Hepatocyte (in vitro differentiated cells): ENCODE data around the gene CTNNA2. TPM values are rescaled to one million over a fixed set of nuclear protein-coding genes. Genes with fewer than 3 reads are reported as not detected.

Experiments used
- DNase-seq: peaks from one replicate; pipeline ENCODE4 v3.0.0-alpha.2; 2016; ENCODE audit warnings: low spot score
- H2AFZ ChIP-seq: fragments of 200-600 bp; sonication (generic); 2 replicates; pipeline ENCODE4 v1.6.0; 2016; ENCODE audit warnings: antibody characterized with exemption, mild to moderate bottlenecking
- H3K27ac ChIP-seq: fragments of 200-600 bp; sonication (generic); 2 replicates; pipeline ENCODE4 v1.5.1; 2016; ENCODE audit warnings: mild to moderate bottlenecking
- H3K27me3 ChIP-seq: fragments of 200-600 bp; sonication (generic); 2 replicates; pipeline ENCODE4 v1.6.1; 2016
- H3K36me3 ChIP-seq: fragments of 200-600 bp; sonication (generic); replicated peaks from 2 replicates; pipeline ENCODE4 v1.5.1; 2016; ENCODE audit warnings: low read depth; ENCODE audit not compliant: insufficient read depth
- H3K4me1 ChIP-seq: fragments of 200-600 bp; sonication (generic); 2 replicates; pipeline ENCODE4 v1.5.1; 2016; ENCODE audit warnings: mild to moderate bottlenecking, moderate library complexity; ENCODE audit not compliant: insufficient read depth
- H3K4me2 ChIP-seq: fragments of 200-600 bp; sonication (generic); 2 replicates; pipeline ENCODE4 v1.6.0; 2016
- H3K4me3 ChIP-seq: fragments of 200-600 bp; sonication (generic); 2 replicates; pipeline ENCODE4 v1.5.1; 2016; ENCODE audit warnings: mild to moderate bottlenecking
- H3K79me2 ChIP-seq: fragments of 200-600 bp; sonication (generic); 2 replicates; pipeline ENCODE4 v1.6.0; 2017; ENCODE audit warnings: mild to moderate bottlenecking
- H3K9me2 ChIP-seq: fragments of 200-600 bp; sonication (generic); replicated peaks from 2 replicates; pipeline ENCODE4 v1.6.0; 2017; ENCODE audit warnings: mild to moderate bottlenecking; ENCODE audit not compliant: insufficient read depth
- H3K9me3 ChIP-seq: fragments of 200-600 bp; sonication (generic); 2 replicates; pipeline ENCODE4 v1.5.1; 2016; ENCODE audit warnings: low read depth, mild to moderate bottlenecking
- H4K20me1 ChIP-seq: fragments of 200-600 bp; sonication (generic); 2 replicates; pipeline ENCODE4 v1.6.0; 2016; ENCODE audit warnings: mild to moderate bottlenecking; ENCODE audit not compliant: insufficient read depth, poor library complexity, severe bottlenecking
- EZH2 ChIP-seq: fragments of 200-600 bp; sonication (generic); IDR thresholded peaks from 2 replicates; pipeline ENCODE4 v1.6.1; 2016; ENCODE audit warnings: antibody characterized with exemption, mild to moderate bottlenecking, borderline replicate concordance
- EZH2phosphoT487 ChIP-seq: fragments of 200-600 bp; sonication (generic); IDR thresholded peaks from one replicate; pipeline ENCODE4 v1.6.1; 2018; ENCODE audit warnings: antibody characterized with exemption, mild to moderate bottlenecking, low read depth, moderate library complexity; ENCODE audit not compliant: unreplicated experiment, severe bottlenecking
- whole genome bisulfite sequencing: methylation state at CpG from one replicate; pipeline ENCODE4 v1.1.6; 2016; ENCODE audit warnings: low lambda C conversion rate; ENCODE audit errors: missing lambda C conversion rate; 5-methylcytosine and 5-hydroxymethylcytosine counted together
- polyA plus RNA-seq: library from polyadenylated mRNA; unstranded; fragments of >200 nt; fragmentation: Nextera tagmentation; extraction: Ambion mirVana; gene quantifications from 2 replicates; pipeline ENCODE4 v1.2.1, GENCODE V29; 2016
- total RNA-seq: library from RNA; depleted of rRNA; stranded (reverse); fragments of >200 nt; gene quantifications from 2 replicates; pipeline ENCODE4 v1.2.3, GENCODE V29; 2014
- TF ChIP-seq, protein P1 (sequence below): fragments of 200-600 bp; sonication (generic); IDR thresholded peaks from 2 replicates; pipeline ENCODE4 v1.5.1; 2016; ENCODE audit warnings: antibody characterized with exemption, mild to moderate bottlenecking; ENCODE audit not compliant: poor library complexity

Gene CTNNA2
- total and polyA plus RNA-seq, 2 experiments from 2014 or later, result 0.79 to 4.4 TPM

DNA sequence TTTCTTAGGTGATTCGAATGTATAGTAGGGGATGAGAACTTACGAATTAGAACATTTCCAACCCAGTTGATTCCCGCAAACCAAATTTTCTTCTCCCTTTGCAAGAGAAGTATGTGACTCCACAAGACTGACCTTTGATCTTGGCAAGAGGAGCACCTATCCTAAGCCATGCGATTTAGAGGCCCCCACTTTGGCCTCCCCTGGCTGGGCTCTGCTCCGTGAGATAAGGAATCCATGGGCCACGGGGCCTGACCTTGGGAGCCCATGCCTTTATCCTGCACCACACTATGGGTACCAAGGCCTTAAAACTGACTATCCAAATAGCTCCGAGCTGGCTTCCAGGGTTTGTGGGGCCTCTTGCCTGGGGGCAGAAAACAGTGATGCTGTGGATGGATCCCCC is 656.0 kb downstream of the CTNNA2 start:
- Histone ChIP-seq H3K27me3 (no peaks in the 10 kb centered on the region), H3K79me2 (no peaks in the 10 kb centered on the region), H4K20me1 (no peaks in the 10 kb centered on the region), H3K9me3 (no peaks in the 10 kb centered on the region), H3K4me3 (no peak overlapping the region), H3K9me2 (no peaks in the 10 kb centered on the region), H3K4me1 (no peaks in the 10 kb centered on the region), H3K36me3 (no peaks in the 10 kb centered on the region), H3K4me2 (no peak overlapping the region), H2AFZ (no peak overlapping the region), H3K27ac (no peak overlapping the region)
- 94% methylated on average over 7 of the region's 7 CpGs for WGBS
- TF ChIP-seq, protein P1, sequence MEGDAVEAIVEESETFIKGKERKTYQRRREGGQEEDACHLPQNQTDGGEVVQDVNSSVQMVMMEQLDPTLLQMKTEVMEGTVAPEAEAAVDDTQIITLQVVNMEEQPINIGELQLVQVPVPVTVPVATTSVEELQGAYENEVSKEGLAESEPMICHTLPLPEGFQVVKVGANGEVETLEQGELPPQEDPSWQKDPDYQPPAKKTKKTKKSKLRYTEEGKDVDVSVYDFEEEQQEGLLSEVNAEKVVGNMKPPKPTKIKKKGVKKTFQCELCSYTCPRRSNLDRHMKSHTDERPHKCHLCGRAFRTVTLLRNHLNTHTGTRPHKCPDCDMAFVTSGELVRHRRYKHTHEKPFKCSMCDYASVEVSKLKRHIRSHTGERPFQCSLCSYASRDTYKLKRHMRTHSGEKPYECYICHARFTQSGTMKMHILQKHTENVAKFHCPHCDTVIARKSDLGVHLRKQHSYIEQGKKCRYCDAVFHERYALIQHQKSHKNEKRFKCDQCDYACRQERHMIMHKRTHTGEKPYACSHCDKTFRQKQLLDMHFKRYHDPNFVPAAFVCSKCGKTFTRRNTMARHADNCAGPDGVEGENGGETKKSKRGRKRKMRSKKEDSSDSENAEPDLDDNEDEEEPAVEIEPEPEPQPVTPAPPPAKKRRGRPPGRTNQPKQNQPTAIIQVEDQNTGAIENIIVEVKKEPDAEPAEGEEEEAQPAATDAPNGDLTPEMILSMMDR, result no peak
- TF ChIP-seq EZH2, result no peak
- TF ChIP-seq EZH2phosphoT487, result no peak
- DNase-seq, result no peak

DNA sequence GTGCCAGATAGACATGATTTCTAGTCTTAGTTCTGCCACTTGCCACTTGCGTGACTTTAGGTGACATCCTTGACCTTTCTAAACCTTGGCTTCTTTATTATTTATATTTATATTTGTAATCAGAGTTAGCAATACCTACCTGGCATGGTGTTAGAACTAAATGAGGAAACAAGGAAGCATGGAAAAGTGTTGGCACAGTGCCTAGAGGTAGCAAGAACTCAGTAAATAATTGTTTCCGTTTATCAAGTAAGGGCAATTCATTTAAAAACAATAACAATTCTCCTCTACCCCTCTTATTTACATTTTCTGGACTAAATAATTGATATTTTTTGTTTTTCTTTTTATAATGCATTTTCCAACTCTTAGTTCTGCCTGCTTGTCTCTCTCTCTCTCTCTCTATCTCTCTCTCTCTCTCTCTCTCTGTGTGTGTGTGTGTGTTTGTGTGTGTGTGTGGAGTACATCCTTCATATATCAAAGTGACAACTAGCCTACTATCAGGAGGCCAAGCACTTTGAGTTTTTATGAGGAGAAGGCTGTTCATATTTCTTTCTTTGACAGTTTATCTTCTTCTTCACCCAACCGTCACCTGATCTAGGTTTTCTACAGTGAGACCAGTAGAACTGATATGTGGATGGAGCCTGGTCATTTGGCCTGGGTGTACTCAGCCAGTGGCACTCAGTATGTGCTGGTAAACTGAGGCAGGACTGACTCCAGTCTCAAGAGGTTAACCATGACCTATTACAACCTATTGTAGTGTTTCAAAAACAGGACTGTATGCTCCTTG is 657.2 kb downstream of the CTNNA2 start:
- TF ChIP-seq EZH2phosphoT487, result no peak
- TF ChIP-seq EZH2, result no peak
- TF ChIP-seq, protein P1, result no peak
- WGBS, result 86% methylated on average over 3 of the region's 3 CpGs

DNA sequence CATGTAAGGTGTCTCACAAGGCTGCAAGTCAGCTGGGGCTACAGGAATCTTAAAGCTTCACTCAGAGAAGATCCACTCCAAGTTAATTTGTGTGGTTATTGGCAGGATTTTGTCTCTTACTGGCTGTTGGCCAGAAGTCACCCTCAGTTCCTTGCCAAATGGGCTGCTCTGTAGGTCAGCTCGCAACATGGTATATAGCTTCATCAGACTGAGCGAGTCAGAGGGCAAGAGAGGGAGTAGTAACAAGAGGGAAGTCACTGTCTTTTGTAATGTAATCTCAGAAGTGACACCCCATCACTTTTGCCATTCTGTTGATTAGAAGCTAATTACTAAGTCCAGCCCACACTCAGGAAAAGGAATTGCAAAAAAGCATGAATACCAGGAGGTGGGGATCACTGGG is 672.2 kb downstream of the CTNNA2 start:
- WGBS, result 85% methylated on average over 2 of the region's 2 CpGs
- H4K20me1 ChIP-seq, result no peaks in the 10 kb centered on the region
- H2AFZ ChIP-seq, result no peak overlapping the region

More for the DNA sequence above, 657.2 kb downstream of the CTNNA2 start:
- Histone ChIP-seq H3K79me2 (no peaks in the 10 kb centered on the region), H3K9me3 (no peaks in the 10 kb centered on the region), H2AFZ (no peak overlapping the region), H3K4me1 (no peaks in the 10 kb centered on the region), H3K27ac (no peak overlapping the region), H3K9me2 (no peaks in the 10 kb centered on the region), H3K27me3 (no peaks in the 10 kb centered on the region), H4K20me1 (no peaks in the 10 kb centered on the region), H3K36me3 (no peaks in the 10 kb centered on the region), H3K4me2 (no peak overlapping the region), H3K4me3 (no peak overlapping the region)
- DNase-seq, result no peak

More for the DNA sequence above, 672.2 kb downstream of the CTNNA2 start:
- TF ChIP-seq, protein P1, result no peak
- no peak for TF ChIP-seq EZH2
- no peak overlapping the region for H3K4me3 ChIP-seq
- no peak overlapping the region for H3K27ac ChIP-seq
- H3K9me2 ChIP-seq, result no peaks in the 10 kb centered on the region
- no peaks in the 10 kb centered on the region for H3K27me3 ChIP-seq
- no peaks in the 10 kb centered on the region for H3K4me1 ChIP-seq
- no peak for DNase-seq
- H3K79me2 ChIP-seq, result no peaks in the 10 kb centered on the region
- H3K36me3 ChIP-seq, result no peaks in the 10 kb centered on the region
- H3K9me3 ChIP-seq, result no peaks in the 10 kb centered on the region
- no peak overlapping the region for H3K4me2 ChIP-seq
